ENCODE data around the gene U2AF2.

The U2AF2 gene

DNA sequence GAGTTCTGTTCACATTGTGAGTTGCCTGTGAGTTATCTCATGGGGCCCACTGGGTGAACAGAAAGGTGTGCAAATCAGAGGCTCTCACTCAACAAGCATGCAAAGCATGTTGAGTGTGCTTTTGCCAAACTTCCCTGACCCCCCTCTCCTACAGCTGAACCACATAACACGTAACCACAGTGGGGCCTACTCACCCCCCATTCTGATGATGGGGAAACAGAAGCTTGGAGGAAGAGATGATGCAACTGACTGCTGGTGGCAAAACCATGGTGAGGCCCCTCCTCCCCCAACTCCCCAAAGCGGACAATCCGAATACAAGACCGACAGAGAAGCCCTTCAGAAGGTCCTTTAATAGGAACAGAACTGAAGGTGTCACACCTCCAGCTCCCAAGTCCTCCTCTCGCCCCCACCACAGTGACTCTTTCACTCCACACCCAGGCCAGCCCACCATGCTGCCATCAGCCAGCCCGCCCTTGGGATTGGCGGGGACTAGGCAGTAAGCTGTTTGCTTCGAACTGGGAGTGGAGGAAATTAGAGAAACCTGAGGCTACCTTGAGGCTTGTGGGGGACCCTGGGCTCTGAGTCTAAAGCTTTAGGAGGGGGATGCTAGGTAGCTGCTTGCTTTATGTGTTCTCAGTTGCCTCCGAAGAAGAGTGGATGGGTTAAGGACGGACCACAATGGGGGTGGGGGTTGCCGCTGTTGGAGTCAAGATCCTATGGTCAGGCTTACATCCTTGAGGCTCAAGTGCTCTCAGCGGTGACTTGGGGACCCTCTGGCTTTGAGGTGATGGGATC lies 34.2 kb upstream of the U2AF2 start:
- TF ChIP-seq OSR2 (tag by site-specific recombination; IDR thresholded peaks at IDR 0.05) = no peak
- TF ChIP-seq ZNF555 (tag by site-specific recombination; conservative IDR thresholded peaks at IDR 0.05) = no peak
- TF ChIP-seq ZNF302 (tag by site-specific recombination; IDR thresholded peaks at IDR 0.05; ENCODE audit: low read depth) = no peak
- TF ChIP-seq ZBTB17 (tag by site-specific recombination; IDR thresholded peaks at IDR 0.05) = no peak
- no peak for TF ChIP-seq ZNF239 (tag by site-specific recombination; IDR thresholded peaks at IDR 0.05)
- no peak for TF ChIP-seq KLF9 (tag by site-specific recombination; IDR thresholded peaks at IDR 0.05; ENCODE audit: low read depth)
- peak; percentile 47; the same call in 1 of the 2 replicates for TF ChIP-seq ZNF692 (tag by site-specific recombination; IDR thresholded peaks at IDR 0.05)
- no peak for TF ChIP-seq ZNF184 (tag by site-specific recombination; IDR thresholded peaks at IDR 0.05)
- TF ChIP-seq ZNF664 (tag by site-specific recombination; IDR thresholded peaks at IDR 0.05) = no peak
- TF ChIP-seq ZFP69B (tag by site-specific recombination; IDR thresholded peaks at IDR 0.05) = 0 out of 2 replicates have a peak, but pooled peaks have one; percentile 46
- Histone ChIP-seq H3K36me3 (ENCODE audit: control insufficient read depth in 2 of 2, insufficient read depth in 1 of 2, low read length in 2 of 2) (peaks cover 5 to 18% of the 10 kb centered on the region in 2 experiments; a peak in 2 of 3 replicates), H3K27ac (ENCODE audit: extremely low read depth, low read depth, low read length) (no peak overlapping the region), H3K4me1 (ENCODE audit: control insufficient read depth, insufficient read depth, low read length) (peaks cover 5% of the 10 kb centered on the region), H3K9me3 (ENCODE audit: control insufficient read depth, insufficient read depth, low read depth, low read length) (no peaks in the 10 kb centered on the region), H3K4me3 (ENCODE audit: low read depth, low read length) (no peak overlapping the region)
- ChIA-PET POLR2A (interaction anchor here (1.0 to 9.1 kb wide), 2 partner anchors 15 to 34 kb away, joined by 5 to 75 read pairs; partner anchors contain the start of gene ZNF865), CTCF (interaction anchor here (0.6 to 4.6 kb wide), 4 partner anchors 11 to 455 kb away, joined by 3 to 29 read pairs (median 14); partner anchors contain the start of gene ZNF865)

DNA sequence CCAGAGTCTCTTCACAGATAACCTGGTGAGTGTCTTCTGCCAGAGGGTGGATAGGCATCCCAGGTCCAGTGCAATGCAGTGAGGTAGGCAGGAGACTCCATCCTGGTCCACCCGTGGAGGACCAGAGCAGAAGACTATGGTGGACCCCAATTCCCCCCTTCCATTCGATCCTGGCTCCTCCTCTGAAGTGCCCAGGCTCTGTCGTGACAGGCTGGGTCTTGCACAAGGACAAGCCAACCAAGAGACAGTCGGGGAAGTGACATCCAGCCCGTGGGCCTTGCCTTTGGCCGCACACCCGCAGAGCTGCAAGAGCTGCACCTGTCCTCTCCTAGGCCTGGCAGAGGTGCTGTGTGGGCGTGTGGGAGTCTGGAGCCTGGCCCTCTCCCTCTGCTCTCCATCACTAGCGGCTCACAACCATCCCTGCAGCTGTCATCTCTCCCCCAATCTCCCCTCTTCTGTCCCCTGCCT lies 33.6 kb upstream of the U2AF2 start:
- no peaks in the 10 kb centered on the region for H3K9me3 ChIP-seq (ENCODE audit: control insufficient read depth, insufficient read depth, low read depth, low read length)
- H3K4me3 ChIP-seq (ENCODE audit: low read depth, low read length) = no peak overlapping the region
- peaks cover 5% of the 10 kb centered on the region for H3K4me1 ChIP-seq (ENCODE audit: control insufficient read depth, insufficient read depth, low read length)
- CTCF ChIA-PET = interaction anchor here (0.6 to 4.6 kb wide), 3 partner anchors 11 to 129 kb away, joined by 3 to 29 read pairs (median 23); partner anchors contain the start of gene ZNF865
- peaks cover 5 to 12% of the 10 kb centered on the region in 2 experiments; a peak in 2 of 3 replicates for H3K36me3 ChIP-seq (ENCODE audit: control insufficient read depth in 2 of 2, insufficient read depth in 1 of 2, low read length in 2 of 2)
- H3K27ac ChIP-seq (ENCODE audit: extremely low read depth, low read depth, low read length) = no peak overlapping the region
- POLR2A ChIA-PET = interaction anchor here (9.1 kb wide), 1 partner anchor 16 kb away, joined by 75 read pairs; the partner anchor contains the start of gene ZNF865
- TF ChIP-seq ZNF624 (tag by site-specific recombination; IDR thresholded peaks at IDR 0.05) (no peak), ZBTB44 (tag by site-specific recombination; IDR thresholded peaks at IDR 0.05) (no peak), ZNF133 (tag by site-specific recombination; IDR thresholded peaks at IDR 0.05) (no peak), ZNF404 (tag by site-specific recombination; IDR thresholded peaks at IDR 0.05) (no peak), GLIS1 (tag by site-specific recombination; IDR thresholded peaks at IDR 0.05) (no peak), ZNF174 (tag by site-specific recombination; IDR thresholded peaks at IDR 0.05) (no peak), ZNF645 (tag by site-specific recombination; IDR thresholded peaks at IDR 0.05) (no peak), ZNF138 (tag by site-specific recombination; IDR thresholded peaks at IDR 0.05; ENCODE audit: borderline replicate concordance) (no peak), ZNF18 (tag by site-specific recombination; IDR thresholded peaks at IDR 0.05) (no peak), ZNF664 (tag by site-specific recombination; IDR thresholded peaks at IDR 0.05) (no peak), ZNF529 (tag by site-specific recombination; IDR thresholded peaks at IDR 0.05; ENCODE audit: insufficient replicate concordance) (no peak), ZSCAN30 (tag by site-specific recombination; IDR thresholded peaks at IDR 0.05) (no peak), YY2 (tag by site-specific recombination; IDR thresholded peaks at IDR 0.05) (no peak), INSM2 (tag by site-specific recombination; IDR thresholded peaks at IDR 0.05) (no peak), ZNF473 (tag by site-specific recombination; IDR thresholded peaks at IDR 0.05) (no peak), ZBTB7A (tag by site-specific recombination; IDR thresholded peaks at IDR 0.05; ENCODE audit: low read depth) (no peak), ZFP3 (tag by site-specific recombination; IDR thresholded peaks at IDR 0.05; ENCODE audit: low read depth) (no peak)

Measured in HEK293 (cell line).